ENCODE results near the gene STAC2. TPM values are rescaled to one million over a fixed set of nuclear protein-coding genes. Genes with fewer than 3 reads are reported as not detected.

Gene STAC2
- total RNA-seq, 4 donors from 2014 or later = 0.20 to 0.30 TPM; not detected in 2

GRCh38 chr17:39173526-39174274 is 52.0 kb downstream of the STAC2 start:
- no peak overlapping the region for H3K27ac ChIP-seq
- H3K4me3 ChIP-seq = no peak overlapping the region
- 55 to 63% methylated on average over 10 of the region's 10 CpGs for whole genome bisulfite sequencing, 2 donors

DNA sequence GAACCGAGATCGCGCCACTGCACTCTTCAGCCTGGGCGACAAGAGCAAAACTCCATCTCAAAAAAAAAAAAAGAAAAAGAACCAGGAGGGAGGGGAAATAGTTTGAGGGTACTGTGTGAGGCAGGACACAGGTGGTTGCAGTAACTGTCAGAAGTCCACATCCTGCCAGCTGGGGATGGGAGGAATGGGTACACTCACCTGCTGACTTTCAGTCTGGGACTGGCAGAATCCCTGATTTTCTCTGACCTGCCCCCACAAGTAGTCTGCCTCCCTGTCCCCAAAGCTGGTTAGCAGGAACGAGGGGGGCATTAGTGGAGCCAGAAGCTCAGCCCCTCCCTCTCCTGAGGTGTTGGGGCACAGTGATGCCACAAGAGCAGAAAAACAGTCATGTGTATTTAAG is 52.7 kb downstream of the STAC2 start:
- no peak for DNase-seq (ENCODE audit: low spot score in 2 of 2)
- TF ChIP-seq EP300 (IDR thresholded peaks at IDR 0.05) (no peak), POLR2A (IDR thresholded peaks at IDR 0.05) (no peak)
- TF ChIP-seq, protein P1, sequence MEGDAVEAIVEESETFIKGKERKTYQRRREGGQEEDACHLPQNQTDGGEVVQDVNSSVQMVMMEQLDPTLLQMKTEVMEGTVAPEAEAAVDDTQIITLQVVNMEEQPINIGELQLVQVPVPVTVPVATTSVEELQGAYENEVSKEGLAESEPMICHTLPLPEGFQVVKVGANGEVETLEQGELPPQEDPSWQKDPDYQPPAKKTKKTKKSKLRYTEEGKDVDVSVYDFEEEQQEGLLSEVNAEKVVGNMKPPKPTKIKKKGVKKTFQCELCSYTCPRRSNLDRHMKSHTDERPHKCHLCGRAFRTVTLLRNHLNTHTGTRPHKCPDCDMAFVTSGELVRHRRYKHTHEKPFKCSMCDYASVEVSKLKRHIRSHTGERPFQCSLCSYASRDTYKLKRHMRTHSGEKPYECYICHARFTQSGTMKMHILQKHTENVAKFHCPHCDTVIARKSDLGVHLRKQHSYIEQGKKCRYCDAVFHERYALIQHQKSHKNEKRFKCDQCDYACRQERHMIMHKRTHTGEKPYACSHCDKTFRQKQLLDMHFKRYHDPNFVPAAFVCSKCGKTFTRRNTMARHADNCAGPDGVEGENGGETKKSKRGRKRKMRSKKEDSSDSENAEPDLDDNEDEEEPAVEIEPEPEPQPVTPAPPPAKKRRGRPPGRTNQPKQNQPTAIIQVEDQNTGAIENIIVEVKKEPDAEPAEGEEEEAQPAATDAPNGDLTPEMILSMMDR (IDR thresholded peaks at IDR 0.05) = no peak
- H3K36me3 ChIP-seq = peaks cover 0 to 30% (median 0%) of the 10 kb centered on the region in 3 donors
- no peak overlapping the region for H3K27ac ChIP-seq
- WGBS, 2 donors = 71 to 77% methylated on average over 5 of the region's 5 CpGs
- no peaks in the 10 kb centered on the region for H3K9me3 ChIP-seq
- no peak overlapping the region for H3K4me3 ChIP-seq
- H3K27me3 ChIP-seq = no peaks in the 10 kb centered on the region
- peaks cover 0 to 12% (median 4%) of the 10 kb centered on the region in 4 donors for H3K4me1 ChIP-seq

More at GRCh38 chr17:39173526-39174274, 52.0 kb downstream of the STAC2 start:
- Histone ChIP-seq H3K9me3 (no peaks in the 10 kb centered on the region), H3K36me3 (peaks cover 0 to 30% (median 0%) of the 10 kb centered on the region in 3 donors), H3K4me1 (peaks cover 0 to 12% (median 4%) of the 10 kb centered on the region in 4 donors), H3K27me3 (no peaks in the 10 kb centered on the region)
- DNase-seq (ENCODE audit: low spot score in 2 of 2) = no peak
- no peak for TF ChIP-seq POLR2A (IDR thresholded peaks at IDR 0.05)

GRCh38 chr17:39171933-39172332 is 53.8 kb downstream of the STAC2 start:
- peaks cover 0 to 19% (median 0%) of the 10 kb centered on the region in 3 donors for H3K36me3 ChIP-seq
- TF ChIP-seq, protein P1 (IDR thresholded peaks at IDR 0.05) = no peak
- no peak for TF ChIP-seq EP300 (IDR thresholded peaks at IDR 0.05)
- no peak for TF ChIP-seq POLR2A (IDR thresholded peaks at IDR 0.05)
- H3K4me1 ChIP-seq = peaks cover 0 to 15% (median 4%) of the 10 kb centered on the region in 4 donors
- H3K27me3 ChIP-seq = no peaks in the 10 kb centered on the region
- no peak overlapping the region for H3K4me3 ChIP-seq
- 86 to 91% methylated on average over 5 of the region's 5 CpGs for WGBS, 2 donors
- DNase-seq (ENCODE audit: low spot score in 2 of 2) = no peak
- no peak overlapping the region for H3K27ac ChIP-seq
- H3K9me3 ChIP-seq = no peaks in the 10 kb centered on the region

DNA sequence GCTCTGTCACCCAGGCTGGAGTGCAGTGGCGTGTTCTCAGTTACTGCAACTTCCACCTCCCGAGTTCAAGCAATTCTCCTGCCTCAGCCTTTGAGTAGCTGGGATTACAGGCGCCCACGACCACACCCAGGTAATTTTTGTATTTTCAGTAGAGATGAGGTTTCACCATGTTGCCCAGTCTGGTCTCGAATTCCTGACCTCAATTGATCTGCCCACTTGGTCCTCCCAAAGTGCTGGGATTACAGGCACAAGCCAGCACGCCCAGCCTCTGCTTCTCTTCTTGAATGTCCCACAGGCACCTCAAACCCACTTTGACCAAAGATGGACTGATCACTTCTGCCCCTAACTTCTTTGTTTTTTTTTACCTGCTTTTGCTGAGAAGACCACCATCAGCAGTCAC is 55.2 kb downstream of the STAC2 start:
- 67 to 85% methylated on average over 6 of the region's 6 CpGs for WGBS, 2 donors
- Histone ChIP-seq H3K4me3 (no peak overlapping the region), H3K27ac (no peak overlapping the region), H3K4me1 (peaks cover 0 to 20% (median 5%) of the 10 kb centered on the region in 4 donors), H3K36me3 (peaks cover 0 to 5% (median 0%) of the 10 kb centered on the region in 3 donors), H3K27me3 (peaks cover 0 to 2% of the 10 kb centered on the region in 2 donors), H3K9me3 (no peaks in the 10 kb centered on the region)
- TF ChIP-seq, protein P1 (IDR thresholded peaks at IDR 0.05) = no peak
- TF ChIP-seq EP300 (IDR thresholded peaks at IDR 0.05) (no peak), POLR2A (IDR thresholded peaks at IDR 0.05) (no peak)
- DNase-seq (ENCODE audit: low spot score in 2 of 2) = no peak

DNA sequence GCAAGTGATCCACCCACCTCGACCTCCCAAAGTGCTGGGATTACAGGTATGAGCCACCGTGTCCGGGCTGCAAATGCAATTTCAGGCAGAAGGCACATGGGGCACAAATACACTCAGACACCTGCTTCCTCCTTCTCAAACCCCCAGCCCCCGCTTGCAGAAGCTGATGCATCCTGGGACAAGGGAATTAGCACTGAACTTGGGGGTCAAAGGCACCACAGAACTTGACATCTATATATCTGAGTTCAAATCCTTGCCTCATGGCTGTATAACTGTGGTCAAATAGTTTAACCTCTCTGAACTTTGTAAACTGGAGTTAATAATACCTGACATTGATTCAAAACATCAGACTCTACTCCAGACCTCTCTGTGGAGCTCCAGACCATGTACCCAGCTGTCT is 55.6 kb downstream of the STAC2 start:
- no peak overlapping the region for H3K27ac ChIP-seq
- H3K4me3 ChIP-seq = no peak overlapping the region
- no peak for DNase-seq (ENCODE audit: low spot score in 2 of 2)
- peaks cover 0 to 24% (median 9%) of the 10 kb centered on the region in 4 donors for H3K4me1 ChIP-seq
- H3K27me3 ChIP-seq = peaks cover 0 to 6% of the 10 kb centered on the region in 2 donors
- TF ChIP-seq, protein P1 (IDR thresholded peaks at IDR 0.05) = no peak
- no peak for TF ChIP-seq POLR2A (IDR thresholded peaks at IDR 0.05)
- TF ChIP-seq EP300 (IDR thresholded peaks at IDR 0.05) = no peak
- no peaks in the 10 kb centered on the region for H3K9me3 ChIP-seq
- 59 to 71% methylated on average over 4 of the region's 4 CpGs for WGBS, 2 donors
- H3K36me3 ChIP-seq = peaks cover 0 to under 1% (median 0%) of the 10 kb centered on the region in 3 donors
